C4-2B (cell line): ENCODE results near the gene ERBB4.

Source experiments
- H3K27ac ChIP-seq: fragments of 450-650 bp; 2 replicates; pipeline ENCODE4 v1.5.1; 2017
- CTCF ChIP-seq: fragments of 450-650 bp; conservative IDR thresholded peaks from 2 replicates; pipeline ENCODE4 v1.5.1; 2017; ENCODE audit warnings: mild to moderate bottlenecking
- ZFX ChIP-seq: fragments of 450-650 bp; IDR thresholded peaks from 2 replicates; pipeline ENCODE4 v1.6.1; 2017

The ERBB4 gene

GRCh38 chr2:211376410-211376809 lies 1162.2 kb downstream of the ERBB4 start:
- TF ChIP-seq CTCF = no peak
- no peak for TF ChIP-seq ZFX
- H3K27ac ChIP-seq = no peak overlapping the region

- no peak for TF ChIP-seq ZFX
- TF ChIP-seq CTCF = no peak
- no peak overlapping the region for H3K27ac ChIP-seq
Observed at GRCh38 chr2:211373203-211373602, 1165.4 kb downstream of the ERBB4 start.

- TF ChIP-seq ZFX = no peak
- no peak for TF ChIP-seq CTCF
- no peak overlapping the region for H3K27ac ChIP-seq
Observed at GRCh38 chr2:211371465-211371864, 1167.1 kb downstream of the ERBB4 start.

- no peak overlapping the region for H3K27ac ChIP-seq
- no peak for TF ChIP-seq CTCF
- no peak for TF ChIP-seq ZFX
Observed at GRCh38 chr2:211368467-211368866, 1170.1 kb downstream of the ERBB4 start.

- TF ChIP-seq CTCF (no peak), ZFX (no peak)
Observed at GRCh38 chr2:211367711-211368110, 1170.9 kb downstream of the ERBB4 start.

GRCh38 chr2:211367293-211367692 lies 1171.3 kb downstream of the ERBB4 start:
- TF ChIP-seq ZFX = no peak
- no peak for TF ChIP-seq CTCF
- H3K27ac ChIP-seq = no peak overlapping the region

More at GRCh38 chr2:211367711-211368110, 1170.9 kb downstream of the ERBB4 start:
- no peak overlapping the region for H3K27ac ChIP-seq

GRCh38 chr2:211364911-211365310 lies 1173.7 kb downstream of the ERBB4 start:
- H3K27ac ChIP-seq = no peak overlapping the region
- TF ChIP-seq ZFX (no peak), CTCF (no peak)
